Smooth muscle cell (in vitro differentiated cells): ENCODE results near the gene TJP3. TPM values are rescaled to one million over a fixed set of nuclear protein-coding genes. Genes with fewer than 3 reads are reported as not detected.

Source experiments
- DNase-seq: peaks from one replicate; lab custom pipeline; 2025; ENCODE audit not compliant: unreplicated experiment; lab: John Stamatoyannopoulos, UW
- H2AFZ ChIP-seq: fragments of 200-600 bp; sonication (generic); 2 replicates; pipeline ENCODE4 v1.6.0; 2016; ENCODE audit warnings: antibody characterized with exemption, low read depth, mild to moderate bottlenecking
- H3F3A ChIP-seq: fragments of 200-600 bp; sonication (generic); 2 replicates; pipeline ENCODE4 v1.6.0; 2017; ENCODE audit warnings: antibody characterized with exemption, low read depth
- H3K27ac ChIP-seq: fragments of 200-600 bp; sonication (generic); 2 replicates; pipeline ENCODE4 v1.5.1; 2016; ENCODE audit warnings: low read depth, mild to moderate bottlenecking
- H3K27me3 ChIP-seq: fragments of 200-600 bp; sonication (generic); 2 replicates; pipeline ENCODE4 v1.6.1; 2016; ENCODE audit warnings: low read depth, mild to moderate bottlenecking
- H3K36me3 ChIP-seq: fragments of 200-600 bp; sonication (generic); 2 replicates; pipeline ENCODE4 v1.5.1; 2016; ENCODE audit warnings: low read depth
- H3K4me1 ChIP-seq: fragments of 200-600 bp; sonication (generic); 2 replicates; pipeline ENCODE4 v1.5.1; 2016; ENCODE audit warnings: low read depth
- H3K4me2 ChIP-seq: fragments of 200-600 bp; sonication (generic); 2 replicates; pipeline ENCODE4 v1.6.0; 2016; ENCODE audit warnings: mild to moderate bottlenecking
- H3K4me3 ChIP-seq: fragments of 200-600 bp; sonication (generic); 2 replicates; pipeline ENCODE4 v1.5.1; 2016; ENCODE audit warnings: mild to moderate bottlenecking
- H3K79me2 ChIP-seq: fragments of 200-600 bp; sonication (generic); 2 replicates; pipeline ENCODE4 v1.6.0; 2016; ENCODE audit warnings: low read depth, mild to moderate bottlenecking
- H3K9ac ChIP-seq: fragments of 200-600 bp; sonication (generic); 2 replicates; pipeline ENCODE4 v1.6.0; 2016; ENCODE audit warnings: low read depth
- H3K9me3 ChIP-seq: fragments of 200-600 bp; sonication (generic); replicated peaks from 2 replicates; pipeline ENCODE4 v1.5.1; 2016; ENCODE audit warnings: low read depth
- H4K20me1 ChIP-seq: fragments of 200-600 bp; sonication (generic); 2 replicates; pipeline ENCODE4 v1.6.0; 2016; ENCODE audit warnings: low read depth
- CTCF ChIP-seq: fragments of 200-600 bp; sonication (generic); IDR thresholded peaks from 2 replicates; pipeline ENCODE4 v1.5.1; 2017; ENCODE audit warnings: borderline replicate concordance, mild to moderate bottlenecking, antibody characterized with exemption; ENCODE audit not compliant: insufficient read depth, poor library complexity, severe bottlenecking
- WGBS: methylation state at CpG from one replicate; pipeline ENCODE4 v1.1.7; 2016; ENCODE audit warnings: low lambda C conversion rate; 5-methylcytosine and 5-hydroxymethylcytosine counted together
- polyA plus RNA-seq: library from polyadenylated mRNA; unstranded; fragments of >200 nt; fragmentation: Nextera tagmentation; extraction: Ambion mirVana; gene quantifications from 2 replicates; pipeline ENCODE4 v1.2.1, GENCODE V29; 2016
- total RNA-seq: library from RNA; depleted of rRNA; stranded (reverse); fragments of >200 nt; gene quantifications from 2 replicates; pipeline ENCODE4 v1.2.3, GENCODE V29; 2014

The TJP3 gene
- total and polyA plus RNA-seq, 2 experiments from 2014 or later = 1.2 to 6.2 TPM

DNA sequence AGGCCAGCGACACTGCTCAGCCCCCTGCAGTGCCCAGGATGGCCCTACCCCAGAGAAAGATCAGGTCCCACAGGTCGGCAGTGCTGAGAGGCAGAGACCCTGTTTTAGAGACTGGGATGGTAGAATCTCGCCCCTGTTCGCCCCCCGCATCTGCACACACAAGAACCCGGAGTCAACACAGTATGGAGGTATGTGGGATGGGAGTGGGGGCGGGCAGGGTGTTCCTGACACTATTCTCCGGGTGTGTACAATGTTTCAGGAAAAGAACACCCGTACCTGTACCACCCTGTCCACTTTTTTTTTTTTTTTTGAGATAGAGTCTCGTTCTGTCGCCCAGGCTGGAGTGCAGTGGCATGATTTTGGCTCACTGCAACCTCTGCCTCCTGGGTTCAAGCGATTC, 27.2 kb upstream of the TJP3 start:
- H3K79me2 ChIP-seq = peaks cover 54% of the 10 kb centered on the region
- no peak for TF ChIP-seq CTCF
- H3K4me2 ChIP-seq = no peak overlapping the region
- no peaks in the 10 kb centered on the region for H3K9me3 ChIP-seq
- no peak overlapping the region for H3K9ac ChIP-seq
- no peaks in the 10 kb centered on the region for H3K36me3 ChIP-seq
- H4K20me1 ChIP-seq = peaks cover 72% of the 10 kb centered on the region
- H3F3A ChIP-seq = no peaks in the 10 kb centered on the region
- H3K27me3 ChIP-seq = no peaks in the 10 kb centered on the region
- WGBS = 94% methylated on average over 11 of the region's 12 CpGs
- no peak overlapping the region for H3K4me3 ChIP-seq
- no peak overlapping the region for H3K27ac ChIP-seq
- H2AFZ ChIP-seq = no peak overlapping the region
- no peak for DNase-seq
- H3K4me1 ChIP-seq = peaks cover 4% of the 10 kb centered on the region

DNA sequence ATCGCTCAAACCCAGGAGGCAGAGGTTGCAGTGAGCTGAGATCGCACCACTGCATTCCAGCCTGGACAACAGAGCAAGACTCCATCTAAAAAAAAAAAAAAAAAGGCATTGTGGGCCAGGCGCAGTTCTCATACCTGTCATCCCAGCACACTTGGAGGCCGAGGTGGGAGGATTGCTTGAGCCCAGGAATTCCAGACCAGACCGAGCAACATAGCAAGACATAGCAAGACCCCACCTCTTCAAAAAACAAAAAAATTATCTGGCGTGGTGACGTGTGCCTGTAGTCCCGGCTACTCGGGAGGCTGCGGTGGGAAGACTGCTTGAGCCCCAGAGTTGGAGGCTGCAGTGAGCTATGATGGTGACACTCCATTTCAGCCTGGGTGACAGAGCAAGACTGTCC, 25.9 kb upstream of the TJP3 start:
- no peak for TF ChIP-seq CTCF
- 87% methylated on average over 10 of the region's 10 CpGs for WGBS
- Histone ChIP-seq H4K20me1 (peaks cover 75% of the 10 kb centered on the region), H3K9ac (no peak overlapping the region), H3K4me2 (no peak overlapping the region), H3K4me3 (no peak overlapping the region), H3K36me3 (no peaks in the 10 kb centered on the region), H3K79me2 (peaks cover 51% of the 10 kb centered on the region), H3K9me3 (no peaks in the 10 kb centered on the region), H3F3A (no peaks in the 10 kb centered on the region), H3K27me3 (no peaks in the 10 kb centered on the region), H3K4me1 (peaks cover 4% of the 10 kb centered on the region), H2AFZ (no peak overlapping the region), H3K27ac (no peak overlapping the region)
- DNase-seq = no peak

GRCh38 chr19:3682741-3683404, 25.3 kb upstream of the TJP3 start:
- no peak overlapping the region for H3K4me2 ChIP-seq

More at GRCh38 chr19:3682741-3683404, 25.3 kb upstream of the TJP3 start:
- 67% methylated on average over 15 of the region's 17 CpGs for WGBS
- Histone ChIP-seq H3K4me1 (peaks cover 9% of the 10 kb centered on the region), H4K20me1 (peaks cover 81% of the 10 kb centered on the region), H3K27me3 (no peaks in the 10 kb centered on the region), H3K9ac (no peak overlapping the region), H3K9me3 (no peaks in the 10 kb centered on the region), H3K36me3 (no peaks in the 10 kb centered on the region), H3K27ac (no peak overlapping the region), H3F3A (no peaks in the 10 kb centered on the region), H3K79me2 (peaks cover 55% of the 10 kb centered on the region), H2AFZ (no peak overlapping the region), H3K4me3 (no peak overlapping the region)
- TF ChIP-seq CTCF = no peak
- no peak for DNase-seq
